PFSK-1 (cell line): ENCODE measurements around the gene SLC6A16.

Source experiments
- FOXP2 ChIP-seq: optimal IDR thresholded peaks from 2 replicates; pipeline ENCODE3; 2011; ENCODE audit warnings: borderline replicate concordance, control low read depth, inconsistent platforms; ENCODE audit not compliant: insufficient read depth; ENCODE audit errors: extremely low read length, extremely low read depth
- POLR2AphosphoS5 ChIP-seq: IDR thresholded peaks from 2 replicates; pipeline ENCODE4 v1.6.1; 2012; ENCODE audit warnings: low read depth, mild to moderate bottlenecking, control low read depth, low read length, moderate library complexity
- REST ChIP-seq, 2 experiments: IDR thresholded peaks; 2 replicates each; pipeline versions ENCODE4 v1.6.1 to v1.8.0; 2011 to 2012; ENCODE audit warnings: low read depth in 2 of 2, low read length in 2 of 2, control low read depth in 1 of 2, inconsistent platforms in 1 of 2, mild to moderate bottlenecking in 1 of 2, moderate library complexity in 1 of 2; ENCODE audit not compliant: insufficient read depth in 1 of 2
- SIN3A ChIP-seq: IDR thresholded peaks from 2 replicates; pipeline ENCODE4 v1.6.1; 2012; ENCODE audit warnings: mild to moderate bottlenecking, low read length, moderate library complexity, borderline replicate concordance; ENCODE audit not compliant: insufficient read depth
- TAF1 ChIP-seq: IDR thresholded peaks from 2 replicates; pipeline ENCODE4 v1.6.1; 2012; ENCODE audit warnings: low read length, control low read depth, borderline replicate concordance; ENCODE audit not compliant: insufficient read depth

DNA sequence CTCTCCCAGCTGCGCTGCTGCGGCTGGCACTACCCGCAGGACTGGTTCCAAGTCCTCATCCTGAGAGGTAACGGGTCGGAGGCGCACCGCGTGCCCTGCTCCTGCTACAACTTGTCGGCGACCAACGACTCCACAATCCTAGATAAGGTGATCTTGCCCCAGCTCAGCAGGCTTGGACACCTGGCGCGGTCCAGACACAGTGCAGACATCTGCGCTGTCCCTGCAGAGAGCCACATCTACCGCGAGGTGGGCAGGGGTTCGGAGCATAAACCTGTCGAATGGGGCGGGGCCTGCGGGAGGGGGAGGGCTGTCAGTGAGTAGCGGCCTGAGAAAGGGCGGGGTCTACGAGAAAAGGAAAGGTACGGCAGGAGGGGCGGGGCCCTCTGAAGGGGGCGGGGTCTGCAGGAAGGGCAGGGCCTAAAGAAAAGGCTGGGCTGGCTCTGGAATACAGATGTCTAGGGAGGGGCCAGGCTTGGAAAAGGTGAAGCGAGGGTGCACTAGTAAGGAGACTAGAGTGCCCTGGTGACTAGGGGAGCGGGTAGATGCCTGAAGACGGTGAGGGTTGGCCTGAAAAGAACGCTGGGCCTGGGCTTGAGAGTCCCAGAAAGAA, 13.8 kb upstream of the SLC6A16 start:
- TF ChIP-seq TAF1 (no peak), POLR2AphosphoS5 (no peak), FOXP2 (no peak), SIN3A (no peak), REST (IDR thresholded peaks at IDR 0.05; ENCODE audit: insufficient read depth in 1 of 2, low read depth in 2 of 2, low read length in 2 of 2) (no peak)
